H1 (cell line): ENCODE data around the gene RNF166.

Experiments
- ASH2L ChIP-seq: fragments of 200-600, 300-600 bp; sonication (generic); IDR thresholded peaks from one replicate; pipeline ENCODE4 v1.7.1; 2017; ENCODE audit warnings: low read length
- CHD1 ChIP-seq: IDR thresholded peaks from 2 replicates; pipeline ENCODE4 v1.6.1; 2012; ENCODE audit warnings: low read depth, low read length, improper control_type of control experiment
- CTCF ChIP-seq, 3 experiments: IDR thresholded peaks; 1 replicate in 2 of 3; 2 replicates in 1 of 3; pipeline versions ENCODE4 v1.5.1 to v1.6.1; 2011; ENCODE audit warnings: low read length in 3 of 3, mild to moderate bottlenecking in 3 of 3, inconsistent platforms in 2 of 3, low read depth in 1 of 3, moderate library complexity in 1 of 3; ENCODE audit not compliant: insufficient read depth in 1 of 3; ENCODE audit errors: control extremely low read depth in 1 of 3
- EZH2 ChIP-seq: fragments of 200-600 bp; sonication (generic); IDR thresholded peaks from 2 replicates; pipeline ENCODE4 v1.7.1; 2012; ENCODE audit warnings: low read depth, mild to moderate bottlenecking, moderate library complexity, low read length, inconsistent platforms; ENCODE audit not compliant: severe bottlenecking
- HDAC2 ChIP-seq, 2 experiments: fragments of 300-600 bp in 1 of 2; sonication (generic) in 1 of 2; IDR thresholded peaks; 2 replicates each; pipeline ENCODE4 v1.6.1; 2011 to 2012; ENCODE audit warnings: low read depth in 2 of 2, low read length in 2 of 2, mild to moderate bottlenecking in 2 of 2, moderate library complexity in 2 of 2, borderline replicate concordance in 1 of 2, inconsistent platforms in 1 of 2
- KDM5A ChIP-seq: fragments of 200-600 bp; IDR thresholded peaks from 2 replicates; pipeline ENCODE4 v1.7.1; 2012; ENCODE audit warnings: mild to moderate bottlenecking, low read length, inconsistent platforms, mixed read lengths
- POLR2A ChIP-seq, 2 experiments: IDR thresholded peaks; 1 replicate in 1 of 2; 2 replicates in 1 of 2; pipeline ENCODE4 v1.6.1; 2011; ENCODE audit warnings: low read depth in 2 of 2, low read length in 2 of 2, mild to moderate bottlenecking in 2 of 2; ENCODE audit errors: control extremely low read depth in 1 of 2
- POLR2AphosphoS5 ChIP-seq: IDR thresholded peaks from 2 replicates; pipeline ENCODE4 v1.6.1; 2011; ENCODE audit warnings: low read depth, low read length
- RXRA ChIP-seq: IDR thresholded peaks from 2 replicates; pipeline ENCODE4 v1.6.1; 2011; ENCODE audit warnings: low read depth, mild to moderate bottlenecking, low read length, moderate library complexity; ENCODE audit not compliant: insufficient read depth
- SIN3A ChIP-seq, 2 experiments: IDR thresholded peaks in 1 of 2; conservative IDR thresholded peaks in 1 of 2; 2 replicates each; pipeline ENCODE4 v1.6.1; 2011 to 2012; ENCODE audit warnings: low read length in 2 of 2, improper control_type of control experiment in 1 of 2, low read depth in 1 of 2, mild to moderate bottlenecking in 1 of 2
- SP4 ChIP-seq: IDR thresholded peaks from 2 replicates; pipeline ENCODE4 v1.6.1; 2012; ENCODE audit warnings: low read length, inconsistent platforms
- SRF ChIP-seq: IDR thresholded peaks from 2 replicates; pipeline ENCODE4 v1.6.1; 2011; ENCODE audit warnings: mild to moderate bottlenecking, low read depth, low read length, moderate library complexity

GRCh38 chr16:88737298-88738150 lies 31.3 kb upstream of the RNF166 start:
- peak; percentile 86 to 99 (median 91) for TF ChIP-seq CTCF (IDR thresholded peaks at IDR 0.05; ENCODE audit: control extremely low read depth in 1 of 3, insufficient read depth in 1 of 3, low read depth in 1 of 3, low read length in 3 of 3)
- TF ChIP-seq CHD1: no peak
- TF ChIP-seq KDM5A: no peak
- TF ChIP-seq EZH2: no peak
- peak in 1 of 2 experiments; percentile 58; a peak in 1 of 4 replicates for TF ChIP-seq SIN3A (conservative IDR thresholded peaks at IDR 0.05 in 1 of 2, IDR thresholded peaks at IDR 0.05 in 1 of 2; ENCODE audit: low read depth in 1 of 2, low read length in 2 of 2)
- TF ChIP-seq SRF: peak; percentile 21; the same call in 1 of the 2 replicates
- no peak for TF ChIP-seq HDAC2 (IDR thresholded peaks at IDR 0.05; ENCODE audit: borderline replicate concordance in 1 of 2, low read depth in 2 of 2, low read length in 2 of 2)
- no peak for TF ChIP-seq POLR2A (IDR thresholded peaks at IDR 0.05; ENCODE audit: control extremely low read depth in 1 of 2, low read depth in 2 of 2, low read length in 2 of 2)
- no peak for TF ChIP-seq POLR2AphosphoS5
- TF ChIP-seq RXRA: no peak
- no peak for TF ChIP-seq SP4
- peak; percentile 37 for TF ChIP-seq ASH2L
